Astrocyte (in vitro differentiated cells and primary cell): ENCODE measurements around the gene BSN.

Experiments used
- CTCF ChIP-seq: IDR thresholded peaks from 2 replicates; pipeline ENCODE4 v1.5.1; 2011; ENCODE audit warnings: low read depth, mild to moderate bottlenecking, inconsistent platforms, low read length, moderate library complexity; ENCODE audit not compliant: insufficient read depth
- EZH2 ChIP-seq: IDR thresholded peaks from 2 replicates; pipeline ENCODE4 v1.6.1; 2012; ENCODE audit warnings: mild to moderate bottlenecking, low read length, inconsistent platforms; ENCODE audit not compliant: insufficient read depth

GRCh38 chr3:49531218-49531617 is 23.1 kb upstream of the BSN start:
- TF ChIP-seq CTCF (no peak), EZH2 (no peak)
